GM12872 (cell line): ENCODE data around the gene GPR37L1.

ENCODE experiments used
- CTCF ChIP-seq: IDR thresholded peaks from 3 replicates; pipeline ENCODE4 v1.5.1; 2011; ENCODE audit warnings: low read depth, mild to moderate bottlenecking, low read length, moderate library complexity; ENCODE audit not compliant: insufficient read depth

GPR37L1 gene

DNA sequence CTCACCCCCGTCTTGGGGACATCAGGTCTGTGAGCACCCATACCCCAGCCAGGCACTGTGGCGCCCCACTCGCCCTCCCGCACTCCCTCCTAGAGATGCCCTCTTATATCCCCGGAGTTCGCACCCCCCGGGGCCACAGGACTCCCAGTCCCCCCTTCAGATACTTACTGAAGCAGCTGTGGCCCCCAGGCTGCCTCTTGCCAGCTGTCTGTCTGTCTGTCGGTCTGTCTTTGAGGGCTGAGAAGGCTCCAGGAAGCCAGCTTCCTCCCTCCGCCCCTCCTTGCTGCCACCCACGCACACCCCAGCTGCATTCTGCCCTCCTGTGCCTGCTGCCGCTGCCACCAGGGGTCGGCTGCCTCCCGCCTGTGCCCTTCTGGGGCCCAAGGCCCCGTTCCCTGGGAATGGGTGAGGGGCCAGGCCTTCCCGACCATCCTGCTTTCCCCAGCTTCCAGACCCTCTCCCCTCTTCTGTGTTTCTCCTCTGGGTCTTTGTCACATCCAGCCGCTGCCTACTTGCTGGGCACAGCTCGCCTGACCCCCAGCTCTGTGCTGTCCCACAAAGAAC, 37.7 kb downstream of the GPR37L1 start, which contains the start of gene PTPN7:
TSS of gene PTPN7 (minus strand) at position 226 of the 564 bp plus-strand sequence. CDS start 1,200 bp downstream, outside the sequence.
- peak; percentile 82 for TF ChIP-seq CTCF

DNA sequence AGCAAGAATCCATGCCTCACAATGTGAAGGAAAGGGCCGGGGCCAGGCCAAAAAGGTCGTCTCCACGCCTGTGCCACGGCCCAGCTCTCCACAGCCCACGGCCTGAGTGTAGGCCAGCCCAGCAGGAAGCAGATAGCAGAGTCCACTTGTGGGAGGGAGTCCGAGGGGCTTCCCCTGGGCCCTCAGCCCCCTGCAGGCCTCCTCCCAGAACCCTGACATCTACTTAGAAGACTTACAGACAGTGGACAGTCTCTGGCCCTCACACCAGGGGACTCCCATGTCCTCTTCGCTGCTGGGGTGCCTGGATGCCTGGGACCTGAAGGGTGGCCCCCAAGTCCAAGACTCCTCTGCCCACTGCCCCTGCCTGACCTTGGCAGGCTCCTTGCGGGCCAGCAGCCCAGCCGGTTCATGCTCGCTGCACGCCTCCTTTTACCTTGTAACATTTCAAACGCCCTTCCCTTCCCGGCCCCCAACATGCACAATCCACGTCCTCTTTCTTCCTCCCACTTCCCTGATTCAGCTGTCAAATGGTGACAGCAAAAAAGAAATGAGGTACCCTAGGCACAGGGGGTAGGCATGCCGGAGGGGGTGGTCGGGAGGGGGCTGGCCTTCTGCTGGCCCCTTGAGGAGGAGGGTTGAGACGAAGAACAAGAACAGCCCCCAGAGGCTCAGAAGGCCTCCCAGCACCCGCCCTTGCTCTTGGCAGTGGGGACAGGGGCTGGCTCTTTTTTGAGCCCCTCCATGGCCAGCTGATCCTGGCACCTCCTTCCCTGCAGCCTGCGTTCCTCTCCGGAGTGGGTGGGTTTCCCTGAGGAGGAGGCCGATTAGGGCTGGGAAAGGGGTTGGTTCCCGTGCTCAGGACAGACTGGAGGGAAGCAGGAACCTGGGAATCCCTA, 38.7 kb downstream of the GPR37L1 start:
- no peak for TF ChIP-seq CTCF

- no peak for TF ChIP-seq CTCF
Observed at GRCh38 chr1:202162047-202162417, 39.3 kb downstream of the GPR37L1 start.

GRCh38 chr1:202162418-202163280, 39.9 kb downstream of the GPR37L1 start:
- no peak for TF ChIP-seq CTCF

GRCh38 chr1:202163281-202164270, 40.9 kb downstream of the GPR37L1 start:
- no peak for TF ChIP-seq CTCF

- TF ChIP-seq CTCF: no peak
Observed at GRCh38 chr1:202164271-202165037, 41.7 kb downstream of the GPR37L1 start.
